ENCODE results near the gene NUP93. TPM values are rescaled to one million over a fixed set of nuclear protein-coding genes. Genes with fewer than 3 reads are reported as not detected.

The NUP93 gene
- total and polyA plus RNA-seq, 9 of the 15 experiments (the other 6 are each of a cell fraction or from before 2014, with no cell fraction given), result 92.0 to 162 (median 121) TPM

- TF ChIP-seq MGA (IDR thresholded peaks at IDR 0.05) (no peak), L3MBTL2 (IDR thresholded peaks at IDR 0.05) (peak; percentile 18; the same call in 1 of the 2 replicates), NRF1 (conservative IDR thresholded peaks at IDR 0.05 in 1 of 2, IDR thresholded peaks at IDR 0.05 in 1 of 2) (peak; percentile 59 to 64), SMAD2 (IDR thresholded peaks at IDR 0.05; ENCODE audit: low read depth, low read length) (no peak), RBBP5 (IDR thresholded peaks at IDR 0.05; ENCODE audit: borderline replicate concordance, insufficient read depth, low read length, poor library complexity, severe bottlenecking) (no peak), ILK (tag; IDR thresholded peaks at IDR 0.05; ENCODE audit: borderline replicate concordance, low read depth) (no peak), PPARD (CRISPR knock-in tag; IDR thresholded peaks at IDR 0.05) (no peak), BHLHE40 (IDR thresholded peaks at IDR 0.05; ENCODE audit: low read length) (no peak; the same call in 1 of the 2 replicates), CREM (IDR thresholded peaks at IDR 0.05; ENCODE audit: low read depth) (no peak), DLX4 (CRISPR knock-in tag; IDR thresholded peaks at IDR 0.05) (no peak), BRD9 (IDR thresholded peaks at IDR 0.05; ENCODE audit: low read depth, partially characterized antibody) (peak; percentile 75), IRF2 (CRISPR knock-in tag; IDR thresholded peaks at IDR 0.05) (no peak), ZKSCAN1 (IDR thresholded peaks at IDR 0.05; ENCODE audit: low read depth, low read length) (no peak), CBX5 (IDR thresholded peaks at IDR 0.05; ENCODE audit: borderline replicate concordance, low read depth) (no peak), MCM3 (IDR thresholded peaks at IDR 0.05) (no peak), CBFA2T2 (conservative IDR thresholded peaks at IDR 0.05) (no peak), TBP (optimal IDR thresholded peaks at IDR 0.05; ENCODE audit: low read depth, low read length) (peak; percentile 74), ZNF384 (IDR thresholded peaks at IDR 0.05; ENCODE audit: low read depth, low read length) (no peak)
Measured at GRCh38 chr16:56681939-56682702, 47.8 kb upstream of the NUP93 start, which contains the start of gene MT1X (continued).

All from K562 (cell line).